OCI-LY1 (cell line): Measurements from ENCODE around the gene MEGF6.

Source experiments
- H2AFZ ChIP-seq: fragments of 200-600 bp; sonication (generic), shearing (Covaris generic); 2 replicates; pipeline ENCODE4 v1.6.0; 2014; ENCODE audit warnings: antibody characterized with exemption, mild to moderate bottlenecking, low read length
- H3F3A ChIP-seq: fragments of 200-600 bp; sonication (generic), shearing (Covaris generic); 2 replicates; pipeline ENCODE4 v1.6.0; 2014; ENCODE audit warnings: mild to moderate bottlenecking, antibody characterized with exemption, low read length, moderate library complexity; ENCODE audit not compliant: insufficient read depth
- H3K27ac ChIP-seq: fragments of 200-600 bp; sonication (generic); 2 replicates; pipeline ENCODE4 v1.5.1; 2014; ENCODE audit warnings: low read length, mixed run types, mild to moderate bottlenecking, low read depth; ENCODE audit not compliant: poor library complexity, severe bottlenecking
- H3K27me3 ChIP-seq: fragments of 200-600 bp; sonication (generic); 2 replicates; pipeline ENCODE4 v1.6.0; 2014; ENCODE audit warnings: antibody characterized with exemption, mild to moderate bottlenecking, low read length, moderate library complexity; ENCODE audit not compliant: insufficient read depth
- H3K36me3 ChIP-seq: fragments of 200-600 bp; sonication (generic); 2 replicates; pipeline ENCODE4 v1.6.1; 2014; ENCODE audit warnings: mild to moderate bottlenecking, antibody characterized with exemption, low read length, moderate library complexity, mixed read lengths; ENCODE audit not compliant: insufficient read depth
- H3K4me1 ChIP-seq: fragments of 200-600 bp; sonication (generic); 2 replicates; pipeline ENCODE4 v1.5.1; 2014; ENCODE audit warnings: mild to moderate bottlenecking, low read length, moderate library complexity; ENCODE audit not compliant: insufficient read depth, severe bottlenecking
- H3K4me2 ChIP-seq: fragments of 200-600 bp; sonication (generic), shearing (Covaris generic); 2 replicates; pipeline ENCODE4 v1.6.1; 2014; ENCODE audit warnings: low read length
- H3K4me3 ChIP-seq: fragments of 200-600 bp; sonication (generic); 2 replicates; pipeline ENCODE4 v1.5.1; 2014; ENCODE audit warnings: low read length, low read depth, mild to moderate bottlenecking, mixed read lengths; ENCODE audit not compliant: poor library complexity, severe bottlenecking
- H3K79me2 ChIP-seq: fragments of 200-600 bp; shearing (Covaris generic); 2 replicates; pipeline ENCODE4 v1.6.1; 2016; ENCODE audit warnings: mixed run types, low read length, mixed read lengths; ENCODE audit not compliant: insufficient read depth
- H3K9ac ChIP-seq: fragments of 200-600 bp; sonication (generic), shearing (Covaris generic); 2 replicates; pipeline ENCODE4 v1.6.1; 2014; ENCODE audit warnings: mild to moderate bottlenecking, low read length, mixed read lengths
- H3K9me2 ChIP-seq: fragments of 200-600 bp; sonication (generic), shearing (Covaris generic); 2 replicates; pipeline ENCODE4 v1.6.1; 2014; ENCODE audit warnings: low read depth, mild to moderate bottlenecking, low read length, mixed read lengths
- H3K9me3 ChIP-seq: fragments of 200-600 bp; shearing (Covaris generic); 2 replicates; pipeline ENCODE4 v1.6.1; 2014; ENCODE audit warnings: low read length, mixed read lengths
- H4K20me1 ChIP-seq: fragments of 200-600 bp; sonication (generic), shearing (Covaris generic); 2 replicates; pipeline ENCODE4 v1.6.0; 2016; ENCODE audit warnings: mild to moderate bottlenecking, low read length; ENCODE audit not compliant: insufficient read depth
- EZH2 ChIP-seq: fragments of 200-600 bp; sonication (generic), shearing (Covaris generic); IDR thresholded peaks from 2 replicates; pipeline ENCODE4 v1.8.0; 2017; ENCODE audit warnings: borderline replicate concordance, mixed run types, mild to moderate bottlenecking, antibody characterized with exemption, low read length, moderate library complexity, mixed read lengths
- TF ChIP-seq, protein P1 (sequence below): fragments of 200-600 bp; sonication (generic), shearing (Covaris generic); IDR thresholded peaks from 2 replicates; pipeline ENCODE4 v1.5.1; 2017; ENCODE audit warnings: mild to moderate bottlenecking, antibody characterized with exemption, low read length, moderate library complexity, mixed read lengths

The MEGF6 gene

DNA sequence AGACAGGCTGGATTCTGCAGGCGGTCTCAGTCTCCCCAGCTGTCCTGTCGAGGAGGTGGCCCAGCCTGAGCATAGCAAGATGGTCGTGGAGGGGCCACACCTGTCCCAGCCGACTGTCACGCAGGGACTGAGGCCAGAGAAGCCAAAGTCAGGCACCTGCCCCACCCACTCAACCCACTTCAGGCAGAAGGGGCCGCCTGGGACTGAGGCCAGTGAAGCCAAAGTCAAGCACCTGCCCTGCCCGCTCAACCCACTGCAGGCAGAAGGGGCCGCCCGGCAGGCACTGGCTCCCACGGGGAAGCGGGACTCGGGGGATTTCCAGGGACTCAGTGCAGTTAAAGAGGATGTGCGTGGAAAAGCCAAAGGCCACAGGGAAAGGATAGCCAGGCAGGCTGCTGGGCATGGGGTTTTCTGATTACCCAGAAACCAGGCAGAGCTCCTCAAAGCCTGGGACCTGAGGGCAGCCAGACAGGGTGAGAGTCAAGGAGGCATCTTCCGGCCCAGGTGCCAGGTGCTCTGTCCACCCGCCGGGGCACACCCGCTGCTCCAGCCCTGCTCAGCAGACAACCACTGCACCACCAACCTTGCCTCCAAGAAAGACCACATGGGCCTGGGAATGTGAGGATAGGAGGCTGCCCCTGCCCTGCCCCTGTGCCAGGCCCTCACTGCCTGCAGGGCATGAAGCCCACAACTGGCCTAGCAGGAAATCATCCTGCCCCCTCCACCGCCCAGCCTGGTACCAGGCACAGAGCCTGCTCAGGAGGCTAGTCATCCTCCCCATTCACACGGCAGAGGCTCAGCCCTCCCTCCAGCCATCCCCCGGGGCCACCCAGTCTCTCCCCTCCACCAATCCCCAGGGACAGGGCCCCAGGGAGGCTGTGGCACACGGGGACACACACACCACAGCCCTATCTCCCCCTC is 41.0 kb downstream of the MEGF6 start:
- H3K27me3 ChIP-seq, result peaks cover 3% of the 10 kb centered on the region; the same call in 1 of the 2 replicates
- TF ChIP-seq, protein P1, sequence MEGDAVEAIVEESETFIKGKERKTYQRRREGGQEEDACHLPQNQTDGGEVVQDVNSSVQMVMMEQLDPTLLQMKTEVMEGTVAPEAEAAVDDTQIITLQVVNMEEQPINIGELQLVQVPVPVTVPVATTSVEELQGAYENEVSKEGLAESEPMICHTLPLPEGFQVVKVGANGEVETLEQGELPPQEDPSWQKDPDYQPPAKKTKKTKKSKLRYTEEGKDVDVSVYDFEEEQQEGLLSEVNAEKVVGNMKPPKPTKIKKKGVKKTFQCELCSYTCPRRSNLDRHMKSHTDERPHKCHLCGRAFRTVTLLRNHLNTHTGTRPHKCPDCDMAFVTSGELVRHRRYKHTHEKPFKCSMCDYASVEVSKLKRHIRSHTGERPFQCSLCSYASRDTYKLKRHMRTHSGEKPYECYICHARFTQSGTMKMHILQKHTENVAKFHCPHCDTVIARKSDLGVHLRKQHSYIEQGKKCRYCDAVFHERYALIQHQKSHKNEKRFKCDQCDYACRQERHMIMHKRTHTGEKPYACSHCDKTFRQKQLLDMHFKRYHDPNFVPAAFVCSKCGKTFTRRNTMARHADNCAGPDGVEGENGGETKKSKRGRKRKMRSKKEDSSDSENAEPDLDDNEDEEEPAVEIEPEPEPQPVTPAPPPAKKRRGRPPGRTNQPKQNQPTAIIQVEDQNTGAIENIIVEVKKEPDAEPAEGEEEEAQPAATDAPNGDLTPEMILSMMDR, result no peak
- no peak for TF ChIP-seq EZH2
- no peak overlapping the region for H3K4me3 ChIP-seq
- no peaks in the 10 kb centered on the region for H3K9me3 ChIP-seq
- no peak overlapping the region for H2AFZ ChIP-seq
- no peak overlapping the region for H3K4me2 ChIP-seq
- no peaks in the 10 kb centered on the region for H4K20me1 ChIP-seq
- no peak overlapping the region for H3K9ac ChIP-seq
- no peaks in the 10 kb centered on the region for H3K36me3 ChIP-seq
- H3K79me2 ChIP-seq, result no peaks in the 10 kb centered on the region
- H3F3A ChIP-seq, result no peaks in the 10 kb centered on the region
- no peaks in the 10 kb centered on the region for H3K4me1 ChIP-seq
- no peak overlapping the region for H3K27ac ChIP-seq
- H3K9me2 ChIP-seq, result no peaks in the 10 kb centered on the region

GRCh38 chr1:3569436-3569835 is 41.9 kb downstream of the MEGF6 start:
- H2AFZ ChIP-seq, result no peak overlapping the region
- H3K27ac ChIP-seq, result no peak overlapping the region
- H3K36me3 ChIP-seq, result no peaks in the 10 kb centered on the region
- no peaks in the 10 kb centered on the region for H3K9me2 ChIP-seq
- no peak overlapping the region for H3K4me2 ChIP-seq
- H3K79me2 ChIP-seq, result no peaks in the 10 kb centered on the region
- H3F3A ChIP-seq, result no peaks in the 10 kb centered on the region
- no peaks in the 10 kb centered on the region for H4K20me1 ChIP-seq
- 0 out of 2 replicates have a peak, but pooled peaks cover 3% of the 10 kb centered on the region for H3K27me3 ChIP-seq
- H3K9me3 ChIP-seq, result no peaks in the 10 kb centered on the region
- no peak overlapping the region for H3K9ac ChIP-seq
- no peak overlapping the region for H3K4me3 ChIP-seq
- H3K4me1 ChIP-seq, result no peaks in the 10 kb centered on the region
- no peak for TF ChIP-seq EZH2
- TF ChIP-seq, protein P1, result no peak

DNA sequence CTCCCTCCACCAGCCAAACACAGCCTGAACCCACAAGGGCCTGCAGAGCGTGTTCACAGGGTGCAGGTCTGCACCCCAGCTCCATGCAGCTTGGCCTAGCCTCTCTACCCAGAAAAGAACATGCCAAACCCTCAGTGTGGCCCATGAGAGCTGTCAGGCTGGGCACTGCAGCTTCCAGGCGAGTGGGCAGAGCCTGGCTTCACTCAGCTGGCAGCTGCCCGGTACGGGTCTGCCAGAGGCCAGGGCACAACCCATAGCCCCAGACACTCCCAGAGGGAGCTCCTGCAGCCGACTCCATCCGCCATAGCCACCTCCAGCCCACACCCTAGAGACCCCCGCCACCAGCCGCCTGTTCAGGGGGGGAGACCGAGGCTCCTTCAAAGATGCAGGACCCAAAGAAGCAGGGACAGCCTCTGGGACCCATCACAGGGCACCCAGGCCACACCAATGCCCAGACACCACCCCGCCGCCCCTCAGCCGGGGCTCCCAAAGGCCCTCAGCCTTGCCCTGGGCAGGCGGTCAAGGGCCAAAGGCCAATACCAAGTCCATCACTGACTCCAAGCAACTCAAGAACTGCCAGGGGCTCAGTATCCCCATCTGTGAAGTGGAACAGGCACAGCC is 42.4 kb downstream of the MEGF6 start:
- H3K9me3 ChIP-seq, result no peaks in the 10 kb centered on the region
- H3K27me3 ChIP-seq, result 0 out of 2 replicates have a peak, but pooled peaks cover 3% of the 10 kb centered on the region
- no peak overlapping the region for H3K4me2 ChIP-seq

More for the DNA sequence above, 42.4 kb downstream of the MEGF6 start:
- no peak overlapping the region for H3K27ac ChIP-seq
- no peaks in the 10 kb centered on the region for H3K4me1 ChIP-seq
- H3K4me3 ChIP-seq, result no peak overlapping the region
- no peak overlapping the region for H2AFZ ChIP-seq
- H3K9ac ChIP-seq, result no peak overlapping the region
- TF ChIP-seq, protein P1, result no peak
- TF ChIP-seq EZH2, result no peak
- no peaks in the 10 kb centered on the region for H4K20me1 ChIP-seq
- no peaks in the 10 kb centered on the region for H3F3A ChIP-seq
- no peaks in the 10 kb centered on the region for H3K79me2 ChIP-seq
- no peaks in the 10 kb centered on the region for H3K9me2 ChIP-seq
- H3K36me3 ChIP-seq, result no peaks in the 10 kb centered on the region
